DOHH2 (cell line): ENCODE data around the gene CEACAM4.

Source experiments
- H3F3A ChIP-seq: fragments of 200-600 bp; sonication (generic), shearing (Covaris generic); 2 replicates; pipeline ENCODE4 v1.6.0; 2016; ENCODE audit warnings: antibody characterized with exemption, mild to moderate bottlenecking; ENCODE audit not compliant: control insufficient read depth, insufficient read depth
- H3K27ac ChIP-seq: fragments of 200-600 bp; sonication (generic); 2 replicates; pipeline ENCODE4 v1.5.1; 2014; ENCODE audit warnings: low read depth, mild to moderate bottlenecking, low read length, moderate library complexity
- H3K27me3 ChIP-seq: fragments of 200-600 bp; sonication (generic); 2 replicates; pipeline ENCODE4 v1.6.1; 2014; ENCODE audit warnings: mild to moderate bottlenecking, low read length, mixed read lengths; ENCODE audit not compliant: control insufficient read depth
- H3K36me3 ChIP-seq: fragments of 200-600 bp; sonication (generic); 2 replicates; pipeline ENCODE4 v1.6.1; 2014; ENCODE audit warnings: mild to moderate bottlenecking, low read length, moderate library complexity, mixed read lengths; ENCODE audit not compliant: control insufficient read depth
- H3K4me1 ChIP-seq: fragments of 200-600 bp; sonication (generic); 2 replicates; pipeline ENCODE4 v1.6.1; 2014; ENCODE audit warnings: mild to moderate bottlenecking, low read length, mixed read lengths; ENCODE audit not compliant: control insufficient read depth
- H3K4me2 ChIP-seq: fragments of 200-600 bp; sonication (generic); 2 replicates; pipeline ENCODE4 v1.6.0; 2014; ENCODE audit warnings: mild to moderate bottlenecking, low read length, moderate library complexity
- H3K4me3 ChIP-seq: fragments of 200-600 bp; sonication (generic); 2 replicates; pipeline ENCODE4 v1.5.1; 2014; ENCODE audit warnings: mild to moderate bottlenecking, low read length, mixed read lengths
- H3K79me2 ChIP-seq: fragments of 200-600 bp; sonication (generic); 2 replicates; pipeline ENCODE4 v1.6.1; 2014; ENCODE audit warnings: mild to moderate bottlenecking, low read length, mixed read lengths; ENCODE audit not compliant: control insufficient read depth
- H3K9me2 ChIP-seq: fragments of 200-600 bp; sonication (generic); replicated peaks from 2 replicates; pipeline ENCODE4 v1.6.1; 2014; ENCODE audit warnings: mild to moderate bottlenecking, low read length, mixed read lengths; ENCODE audit not compliant: control insufficient read depth
- H3K9me3 ChIP-seq: fragments of 200-600 bp; sonication (generic); 2 replicates; pipeline ENCODE4 v1.6.1; 2014; ENCODE audit warnings: antibody characterized with exemption, low read length, mixed read lengths; ENCODE audit not compliant: control insufficient read depth, insufficient read depth
- H4K20me1 ChIP-seq: fragments of 200-600 bp; sonication (generic); 2 replicates; pipeline ENCODE4 v1.6.0; 2014; ENCODE audit warnings: low read depth, mild to moderate bottlenecking, antibody characterized with exemption, low read length, moderate library complexity; ENCODE audit not compliant: control insufficient read depth, insufficient read depth
- CTCF ChIP-seq: fragments of 200-600 bp; sonication (generic); IDR thresholded peaks from one replicate; pipeline ENCODE4 v1.5.1; 2014; ENCODE audit warnings: antibody characterized with exemption, mild to moderate bottlenecking, low read depth, low read length; ENCODE audit not compliant: poor library complexity, severe bottlenecking
- EZH2phosphoT487 ChIP-seq: fragments of 200-600 bp; sonication (generic); IDR thresholded peaks from 2 replicates; pipeline ENCODE4 v1.6.1; 2017; ENCODE audit warnings: borderline replicate concordance, mild to moderate bottlenecking, antibody characterized with exemption, low read length, moderate library complexity, mixed read lengths

Gene CEACAM4

DNA sequence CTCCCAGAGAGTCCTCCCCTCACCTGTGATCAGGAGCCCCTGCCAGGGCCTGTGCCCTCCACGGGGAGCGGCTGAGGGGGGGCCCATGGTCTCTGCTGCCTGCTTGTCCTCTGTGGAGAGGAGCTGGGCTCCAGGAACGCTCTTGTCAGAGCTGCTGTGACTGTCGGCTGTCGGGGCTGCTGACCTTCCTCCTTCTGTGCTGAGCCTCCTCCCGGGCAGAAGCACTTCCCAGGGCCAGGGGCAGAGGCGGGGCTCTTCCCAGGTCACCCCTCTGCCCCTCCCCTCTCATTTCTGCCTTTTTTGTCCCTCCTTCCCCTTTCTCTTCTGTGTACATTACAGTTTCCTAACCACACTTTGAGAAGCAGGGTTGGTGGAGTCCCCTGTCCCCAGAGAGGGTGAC is at the start of gene CEACAM4:
CEACAM4 (minus strand) TSS at position 198 of the 400 bp plus-strand sequence; CDS start at position 87, 111 bp downstream.
- no peak within 1 kb of the TSS for H3K4me2 ChIP-seq
- H3K9me2 ChIP-seq, result no peaks in the 10 kb centered on the region
- no peak within 1 kb of the TSS for H3K27ac ChIP-seq
- H3K27me3 ChIP-seq, result peaks cover 51% of the 10 kb centered on the region
- H3K36me3 ChIP-seq, result no peaks in the 10 kb centered on the region
- no peaks in the 10 kb centered on the region for H3K9me3 ChIP-seq
- no peaks in the 10 kb centered on the region for H3F3A ChIP-seq
- no peaks in the 10 kb centered on the region for H4K20me1 ChIP-seq
- no peak within 1 kb of the TSS for H3K4me3 ChIP-seq
- no peaks in the 10 kb centered on the region for H3K79me2 ChIP-seq
- H3K4me1 ChIP-seq, result no peaks in the 10 kb centered on the region
- TF ChIP-seq CTCF (no peak), EZH2phosphoT487 (no peak)

DNA sequence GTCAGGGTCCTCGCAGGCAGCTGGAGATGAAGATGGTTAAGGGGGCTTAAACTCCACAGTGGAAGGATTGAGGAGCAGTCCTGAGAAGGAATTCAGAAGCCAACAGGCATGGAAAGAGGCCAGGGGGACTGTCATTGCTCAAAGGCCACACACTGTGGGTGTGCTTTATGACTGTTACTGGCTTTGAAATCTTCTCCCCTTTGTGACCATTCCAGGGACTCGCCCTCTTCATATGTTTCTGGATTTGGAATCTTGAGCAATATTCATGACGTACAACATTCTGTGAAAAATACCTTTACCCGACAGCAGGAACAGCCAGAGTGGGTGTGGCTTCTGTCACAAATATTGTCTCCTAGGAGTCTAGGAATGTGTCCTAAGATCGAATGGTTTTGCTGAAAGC is 44.6 kb upstream of the CEACAM4 start:
- no peaks in the 10 kb centered on the region for H3K9me2 ChIP-seq
- TF ChIP-seq CTCF (no peak), EZH2phosphoT487 (no peak)
- no peaks in the 10 kb centered on the region for H3F3A ChIP-seq
- no peaks in the 10 kb centered on the region for H4K20me1 ChIP-seq
- peaks cover 7% of the 10 kb centered on the region; the same call in 1 of the 2 replicates for H3K27me3 ChIP-seq
- H3K4me1 ChIP-seq, result peaks cover 15% of the 10 kb centered on the region
- H3K4me3 ChIP-seq, result no peak overlapping the region
- no peak overlapping the region for H3K4me2 ChIP-seq
- peaks cover 8% of the 10 kb centered on the region for H3K9me3 ChIP-seq
- H3K27ac ChIP-seq, result no peak overlapping the region
- H3K79me2 ChIP-seq, result no peaks in the 10 kb centered on the region
- no peaks in the 10 kb centered on the region for H3K36me3 ChIP-seq

- Histone ChIP-seq H3K9me2 (no peaks in the 10 kb centered on the region), H3K4me1 (peaks cover 15% of the 10 kb centered on the region), H3F3A (no peaks in the 10 kb centered on the region), H3K9me3 (peaks cover 14% of the 10 kb centered on the region), H3K79me2 (no peaks in the 10 kb centered on the region), H3K4me2 (no peak overlapping the region), H3K4me3 (no peak overlapping the region), H4K20me1 (no peaks in the 10 kb centered on the region), H3K27me3 (peaks cover 12% of the 10 kb centered on the region), H3K27ac (no peak overlapping the region), H3K36me3 (no peaks in the 10 kb centered on the region)
- TF ChIP-seq EZH2phosphoT487 (no peak), CTCF (no peak)
Observed at GRCh38 chr19:41670755-41671154, 43.9 kb upstream of the CEACAM4 start.
